HG03108 (cell line): Measurements from ENCODE around the gene PTPRA.
"Not testable (repeated sequence)": the region's sequence is repeated elsewhere in the genome, so short reads cannot be mapped to it uniquely, and the experiment has no call there.

Experiments
- ATAC-seq: cut with Tn5 transposase; IDR thresholded peaks from one replicate; pipeline ENCODE4 v1.9.1; 2021; ENCODE audit warnings: moderate library complexity; ENCODE audit not compliant: unreplicated experiment

Gene PTPRA

DNA sequence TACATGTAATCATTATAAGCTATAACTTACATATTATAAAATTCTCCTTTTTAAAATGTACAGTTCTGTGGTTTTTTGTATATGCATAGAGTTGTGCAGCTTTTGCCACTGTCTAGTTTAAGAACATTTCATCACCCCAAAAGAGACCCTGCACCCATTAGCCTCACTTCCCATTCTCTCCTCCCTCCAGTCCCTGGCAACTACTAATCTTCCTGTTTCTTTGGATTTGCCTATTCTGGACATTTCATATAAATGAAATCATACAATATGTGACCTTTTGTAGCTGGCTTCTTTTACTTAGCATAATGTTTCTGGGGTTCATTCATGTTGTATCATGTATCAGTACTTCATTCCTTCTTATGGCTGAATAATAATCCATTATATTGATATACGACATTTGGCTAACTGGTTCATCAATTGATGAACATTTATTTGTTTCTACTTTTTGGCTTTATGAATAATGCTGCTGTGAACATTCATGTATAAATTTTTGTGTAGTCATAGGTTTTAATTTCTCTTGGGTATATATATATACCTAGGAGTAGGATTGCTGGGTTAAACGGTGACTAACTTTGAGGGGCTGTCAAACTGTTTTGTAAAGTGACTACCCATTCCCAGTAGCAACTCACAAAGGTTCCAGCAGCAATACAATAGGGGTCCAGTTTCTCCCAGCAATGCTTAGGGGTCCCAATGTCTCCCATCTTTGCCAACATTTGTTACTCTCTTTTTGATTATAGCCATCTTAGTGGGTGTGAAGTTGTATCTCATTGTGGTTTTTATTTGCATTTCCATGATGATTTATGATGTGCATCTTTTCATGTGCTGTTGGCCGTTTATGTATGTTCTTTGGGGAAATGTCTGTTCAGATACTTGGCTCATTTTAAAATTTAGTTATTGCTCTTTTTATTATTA, 10.7 kb downstream of the PTPRA start:
- no peak for ATAC-seq

GRCh38 chr20:2887715-2888114, 14.4 kb downstream of the PTPRA start:
- no peak for ATAC-seq

- no peak for ATAC-seq
These were observed 15.1 kb downstream of the PTPRA start for GRCh38 chr20:2888224-2888955.

DNA sequence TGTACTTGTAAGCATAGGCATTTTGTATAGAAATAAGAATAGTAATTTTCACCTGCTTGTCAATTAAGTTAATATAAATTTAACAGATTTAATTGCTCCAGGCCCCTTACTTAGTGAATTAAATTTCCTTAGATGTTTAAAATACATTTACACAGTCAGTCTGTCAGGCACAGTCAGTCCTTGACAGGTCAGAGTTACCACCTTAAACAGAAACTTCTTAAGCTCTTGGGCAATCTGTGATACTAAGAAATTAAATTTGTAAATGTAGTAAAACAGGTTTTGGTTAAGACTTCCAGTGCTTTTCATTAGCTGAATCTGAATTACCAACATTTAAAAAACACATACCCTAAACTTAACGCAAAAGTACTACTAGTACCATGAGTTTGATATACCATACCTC, 15.9 kb downstream of the PTPRA start:
- ATAC-seq: no peak

- no peak for ATAC-seq
These were observed 16.5 kb downstream of the PTPRA start for GRCh38 chr20:2889797-2890196.

GRCh38 chr20:2890742-2891141, 17.5 kb downstream of the PTPRA start:
- ATAC-seq: no peak

DNA sequence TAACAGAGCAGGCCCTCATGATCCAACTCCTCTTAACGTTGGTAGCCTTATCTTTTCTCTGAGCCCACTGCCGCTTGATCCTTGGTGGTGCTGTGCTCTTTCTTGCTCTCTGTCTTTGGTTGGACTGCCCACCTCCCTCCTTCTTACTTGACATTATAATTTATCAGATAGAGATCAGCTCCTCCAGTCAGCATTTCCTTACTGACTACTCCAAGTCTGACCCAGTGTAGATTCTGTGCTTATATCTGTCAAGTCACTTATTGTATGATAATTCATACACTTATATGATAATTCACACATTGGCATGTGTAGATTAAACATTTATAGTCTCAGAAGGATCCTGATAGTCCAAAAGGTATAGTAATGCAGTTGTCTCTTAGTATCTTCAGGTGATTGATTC, 18.1 kb downstream of the PTPRA start:
- no peak for ATAC-seq

DNA sequence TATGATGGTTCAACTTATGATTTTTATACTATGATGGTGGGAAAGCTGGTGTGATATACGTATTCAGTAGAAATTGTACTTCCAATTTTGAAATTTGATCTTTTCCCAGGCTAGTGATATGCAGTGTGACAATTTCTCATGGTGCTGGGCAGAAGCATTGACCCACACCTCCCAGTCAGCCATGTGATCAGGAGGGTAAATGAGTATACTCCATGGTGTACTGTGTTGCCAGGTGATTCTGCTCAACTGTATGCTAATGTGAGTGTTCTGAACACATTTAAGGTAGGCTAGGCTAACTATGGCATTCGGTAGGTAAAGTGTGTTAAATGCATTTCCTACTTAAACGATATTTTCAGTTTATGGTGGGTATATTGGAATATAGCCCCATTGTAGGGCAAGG, 19.1 kb downstream of the PTPRA start:
- ATAC-seq: no peak

DNA sequence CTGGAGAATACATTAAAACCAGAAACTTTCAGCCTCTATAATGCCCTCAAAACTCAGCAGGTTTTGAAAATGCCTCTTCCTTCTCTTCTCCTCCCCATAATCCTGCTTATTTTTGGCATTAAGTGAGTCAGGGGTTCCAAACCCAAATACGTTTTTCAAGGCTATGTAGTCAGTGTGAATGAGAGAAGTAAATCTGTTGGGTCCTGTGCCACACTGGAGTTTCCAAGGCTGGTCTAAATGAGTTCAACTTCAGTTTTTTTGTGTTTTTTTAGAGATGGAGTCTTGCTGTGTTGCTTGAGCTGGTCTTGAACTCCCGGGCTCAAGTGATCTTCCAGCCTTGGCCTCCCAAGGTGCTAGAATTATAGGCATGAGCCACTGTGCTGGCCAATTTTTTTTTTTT, 20.9 kb downstream of the PTPRA start:
- no peak for ATAC-seq

GRCh38 chr20:2895154-2895553, 21.9 kb downstream of the PTPRA start:
- ATAC-seq: not testable (repeated sequence)

- ATAC-seq: no peak
These were observed 26.0 kb downstream of the PTPRA start for GRCh38 chr20:2899243-2899642.

GRCh38 chr20:2900845-2901592, 27.7 kb downstream of the PTPRA start:
- no peak for ATAC-seq

DNA sequence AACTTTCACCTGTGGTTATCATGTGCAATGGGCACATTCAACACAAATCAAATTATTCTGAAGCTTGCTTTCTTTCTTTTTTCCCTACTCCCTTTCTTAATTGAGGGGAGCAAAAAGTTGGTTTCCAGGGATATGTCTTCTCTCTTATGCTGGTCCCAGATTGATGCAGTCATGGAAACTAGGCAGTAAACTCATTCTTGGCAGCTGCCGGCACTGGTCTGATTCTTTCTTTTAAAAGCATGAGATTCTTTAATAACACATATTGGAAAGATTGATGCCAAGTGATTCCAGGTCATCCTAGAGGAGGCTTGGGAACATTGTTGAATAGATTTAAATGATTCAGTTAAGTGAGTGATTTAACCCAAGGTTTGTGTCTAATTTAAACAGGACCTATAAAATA, 29.0 kb downstream of the PTPRA start:
- ATAC-seq: no peak

DNA sequence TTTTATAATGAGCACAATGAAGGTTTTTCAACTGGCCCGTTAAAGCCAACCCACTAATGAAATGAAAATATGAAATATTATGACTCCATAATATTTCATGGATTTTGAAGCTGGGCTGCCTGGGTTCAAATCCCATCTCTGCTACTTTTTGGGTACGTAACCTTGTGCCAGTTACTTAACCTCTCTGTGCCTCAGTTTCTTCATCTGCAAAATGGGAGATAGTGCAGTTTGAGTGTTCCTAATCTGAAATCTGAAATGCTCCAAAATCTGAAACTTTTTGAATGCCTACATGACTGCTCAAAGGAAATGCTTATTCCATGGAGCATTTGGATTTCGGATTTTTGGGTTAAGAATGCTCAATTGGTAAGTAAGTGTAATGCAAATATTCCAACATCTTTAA, 29.5 kb downstream of the PTPRA start:
- ATAC-seq: no peak

DNA sequence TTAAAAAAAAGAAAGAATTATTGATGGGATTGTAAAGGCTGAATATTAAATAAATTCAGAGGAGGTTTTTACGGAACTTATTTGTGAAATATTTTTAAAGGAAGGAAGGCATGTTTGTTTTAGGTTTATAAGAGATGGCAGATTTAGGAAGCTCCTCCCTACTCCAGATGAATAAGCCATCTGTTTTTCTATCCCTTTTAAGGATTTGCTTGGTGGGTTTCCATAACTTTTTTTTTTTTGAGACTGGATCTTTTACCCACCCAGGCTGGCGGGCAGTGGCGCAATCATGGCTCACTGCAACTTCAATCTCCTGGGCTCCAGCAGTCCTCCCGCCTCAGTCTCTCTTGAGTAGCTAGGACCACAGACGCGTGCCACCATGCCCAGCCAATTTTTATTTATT, 30.4 kb downstream of the PTPRA start:
- ATAC-seq: no peak

DNA sequence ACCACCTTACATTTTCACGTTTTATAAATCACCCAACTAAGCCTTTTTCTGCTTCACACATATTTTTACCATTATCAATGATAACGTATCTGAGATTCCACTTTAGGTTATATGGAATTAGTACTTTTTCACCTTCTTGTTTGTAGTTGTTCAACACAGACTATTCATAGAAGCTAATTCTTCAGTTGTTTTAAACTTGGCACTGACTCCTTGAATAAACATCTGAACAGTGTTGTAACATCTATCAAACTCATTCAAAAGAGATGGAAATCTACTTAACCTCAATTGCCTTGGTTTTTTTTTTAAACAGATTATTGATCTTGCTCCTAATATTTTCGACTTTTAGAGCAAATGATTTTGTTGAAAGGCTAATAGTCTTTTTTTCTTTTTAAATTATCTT, 34.2 kb downstream of the PTPRA start:
- no peak for ATAC-seq

DNA sequence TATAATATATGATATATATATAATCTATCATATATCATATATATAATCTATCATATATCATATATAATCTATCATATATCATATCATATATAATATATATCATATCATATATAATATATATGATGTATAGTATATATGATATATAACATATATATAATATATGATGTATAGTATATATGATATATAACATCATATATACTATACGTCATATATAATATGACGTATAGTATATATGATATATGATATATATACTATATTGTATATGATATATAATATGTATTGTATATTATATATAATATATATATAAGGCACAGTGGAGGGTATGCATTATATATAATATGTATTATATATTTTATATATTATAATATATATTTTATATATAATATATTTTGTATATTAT, 36.7 kb downstream of the PTPRA start:
- no peak for ATAC-seq

GRCh38 chr20:2911200-2911599, 37.9 kb downstream of the PTPRA start:
- ATAC-seq: no peak

- no peak for ATAC-seq
These were observed 40.9 kb downstream of the PTPRA start for GRCh38 chr20:2914160-2914559.

- ATAC-seq: no peak
These were observed 44.0 kb downstream of the PTPRA start for GRCh38 chr20:2917266-2917665.
